ENCODE results near the gene MCF2L. TPM values are rescaled to one million over a fixed set of nuclear protein-coding genes. Genes with fewer than 3 reads are reported as not detected.

MCF2L gene
- polyA plus RNA-seq, 1 donor from 2014 or later, result 88.0 TPM

DNA sequence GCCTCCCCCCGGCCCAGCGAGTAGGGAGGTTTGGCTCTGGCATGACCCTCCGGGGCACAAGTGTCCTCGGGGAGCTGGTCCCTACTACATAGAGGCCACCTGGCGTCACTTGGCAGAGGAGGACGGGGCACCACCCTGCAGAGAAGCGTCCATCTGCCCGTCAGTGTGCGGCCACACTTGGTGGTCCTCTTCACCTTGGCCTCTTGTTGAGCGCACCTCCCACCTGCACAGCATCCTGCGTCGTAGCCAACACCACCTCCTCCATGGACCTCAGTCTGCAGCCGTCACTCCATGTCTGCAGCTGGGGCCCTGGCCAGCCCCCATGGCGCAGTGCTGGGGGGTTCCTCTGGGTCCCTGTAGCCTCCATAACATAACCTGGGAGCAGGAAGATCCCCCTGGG is 35.1 kb downstream of the MCF2L start:
- no peaks in the 10 kb centered on the region for H3K36me3 ChIP-seq (ENCODE audit: insufficient read depth, low read length)
- peaks cover 23% of the 10 kb centered on the region for H3K79me2 ChIP-seq (replicated peaks; ENCODE audit: insufficient read depth, low read length)
- no peaks in the 10 kb centered on the region for H3K27me3 ChIP-seq (ENCODE audit: insufficient read depth, low read depth, low read length)
- H2AFZ ChIP-seq (ENCODE audit: low read depth, low read length), result no peak overlapping the region
- H3K4me3 ChIP-seq (ENCODE audit: low read length), result no peak overlapping the region
- H3K9me3 ChIP-seq (ENCODE audit: low read length), result peaks cover 4% of the 10 kb centered on the region
- TF ChIP-seq RAD21 (conservative IDR thresholded peaks at IDR 0.05) (no peak), MXI1 (conservative IDR thresholded peaks at IDR 0.05; ENCODE audit: poor library complexity, severe bottlenecking) (no peak), EZH2 (IDR thresholded peaks at IDR 0.05; ENCODE audit: borderline replicate concordance, insufficient read depth, low read length, poor library complexity, severe bottlenecking) (no peak), TAF1 (IDR thresholded peaks at IDR 0.05; ENCODE audit: low read depth) (no peak), SMC3 (conservative IDR thresholded peaks at IDR 0.05; ENCODE audit: poor library complexity) (no peak), POLR2AphosphoS5 (IDR thresholded peaks at IDR 0.05) (no peak), EP300 (conservative IDR thresholded peaks at IDR 0.05; ENCODE audit: poor library complexity, severe bottlenecking) (no peak)
- TF ChIP-seq, protein P1, sequence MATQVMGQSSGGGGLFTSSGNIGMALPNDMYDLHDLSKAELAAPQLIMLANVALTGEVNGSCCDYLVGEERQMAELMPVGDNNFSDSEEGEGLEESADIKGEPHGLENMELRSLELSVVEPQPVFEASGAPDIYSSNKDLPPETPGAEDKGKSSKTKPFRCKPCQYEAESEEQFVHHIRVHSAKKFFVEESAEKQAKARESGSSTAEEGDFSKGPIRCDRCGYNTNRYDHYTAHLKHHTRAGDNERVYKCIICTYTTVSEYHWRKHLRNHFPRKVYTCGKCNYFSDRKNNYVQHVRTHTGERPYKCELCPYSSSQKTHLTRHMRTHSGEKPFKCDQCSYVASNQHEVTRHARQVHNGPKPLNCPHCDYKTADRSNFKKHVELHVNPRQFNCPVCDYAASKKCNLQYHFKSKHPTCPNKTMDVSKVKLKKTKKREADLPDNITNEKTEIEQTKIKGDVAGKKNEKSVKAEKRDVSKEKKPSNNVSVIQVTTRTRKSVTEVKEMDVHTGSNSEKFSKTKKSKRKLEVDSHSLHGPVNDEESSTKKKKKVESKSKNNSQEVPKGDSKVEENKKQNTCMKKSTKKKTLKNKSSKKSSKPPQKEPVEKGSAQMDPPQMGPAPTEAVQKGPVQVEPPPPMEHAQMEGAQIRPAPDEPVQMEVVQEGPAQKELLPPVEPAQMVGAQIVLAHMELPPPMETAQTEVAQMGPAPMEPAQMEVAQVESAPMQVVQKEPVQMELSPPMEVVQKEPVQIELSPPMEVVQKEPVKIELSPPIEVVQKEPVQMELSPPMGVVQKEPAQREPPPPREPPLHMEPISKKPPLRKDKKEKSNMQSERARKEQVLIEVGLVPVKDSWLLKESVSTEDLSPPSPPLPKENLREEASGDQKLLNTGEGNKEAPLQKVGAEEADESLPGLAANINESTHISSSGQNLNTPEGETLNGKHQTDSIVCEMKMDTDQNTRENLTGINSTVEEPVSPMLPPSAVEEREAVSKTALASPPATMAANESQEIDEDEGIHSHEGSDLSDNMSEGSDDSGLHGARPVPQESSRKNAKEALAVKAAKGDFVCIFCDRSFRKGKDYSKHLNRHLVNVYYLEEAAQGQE (IDR thresholded peaks at IDR 0.05; ENCODE audit: borderline replicate concordance), result no peak
- TF ChIP-seq, protein P2, sequence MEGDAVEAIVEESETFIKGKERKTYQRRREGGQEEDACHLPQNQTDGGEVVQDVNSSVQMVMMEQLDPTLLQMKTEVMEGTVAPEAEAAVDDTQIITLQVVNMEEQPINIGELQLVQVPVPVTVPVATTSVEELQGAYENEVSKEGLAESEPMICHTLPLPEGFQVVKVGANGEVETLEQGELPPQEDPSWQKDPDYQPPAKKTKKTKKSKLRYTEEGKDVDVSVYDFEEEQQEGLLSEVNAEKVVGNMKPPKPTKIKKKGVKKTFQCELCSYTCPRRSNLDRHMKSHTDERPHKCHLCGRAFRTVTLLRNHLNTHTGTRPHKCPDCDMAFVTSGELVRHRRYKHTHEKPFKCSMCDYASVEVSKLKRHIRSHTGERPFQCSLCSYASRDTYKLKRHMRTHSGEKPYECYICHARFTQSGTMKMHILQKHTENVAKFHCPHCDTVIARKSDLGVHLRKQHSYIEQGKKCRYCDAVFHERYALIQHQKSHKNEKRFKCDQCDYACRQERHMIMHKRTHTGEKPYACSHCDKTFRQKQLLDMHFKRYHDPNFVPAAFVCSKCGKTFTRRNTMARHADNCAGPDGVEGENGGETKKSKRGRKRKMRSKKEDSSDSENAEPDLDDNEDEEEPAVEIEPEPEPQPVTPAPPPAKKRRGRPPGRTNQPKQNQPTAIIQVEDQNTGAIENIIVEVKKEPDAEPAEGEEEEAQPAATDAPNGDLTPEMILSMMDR (IDR thresholded peaks at IDR 0.05; ENCODE audit: poor library complexity, severe bottlenecking), result no peak
- no peaks in the 10 kb centered on the region for H3K9me2 ChIP-seq (ENCODE audit: insufficient read depth, low read length)
- no peak overlapping the region for H3K9ac ChIP-seq (ENCODE audit: low read length)
- no peak overlapping the region for H3K4me2 ChIP-seq (ENCODE audit: low read length)
- no peaks in the 10 kb centered on the region for H4K20me1 ChIP-seq (ENCODE audit: insufficient read depth)
- H3K27ac ChIP-seq (ENCODE audit: low read length), result no peak overlapping the region
- no peaks in the 10 kb centered on the region for H3F3A ChIP-seq (ENCODE audit: insufficient read depth, low read length, poor library complexity, severe bottlenecking)

DNA sequence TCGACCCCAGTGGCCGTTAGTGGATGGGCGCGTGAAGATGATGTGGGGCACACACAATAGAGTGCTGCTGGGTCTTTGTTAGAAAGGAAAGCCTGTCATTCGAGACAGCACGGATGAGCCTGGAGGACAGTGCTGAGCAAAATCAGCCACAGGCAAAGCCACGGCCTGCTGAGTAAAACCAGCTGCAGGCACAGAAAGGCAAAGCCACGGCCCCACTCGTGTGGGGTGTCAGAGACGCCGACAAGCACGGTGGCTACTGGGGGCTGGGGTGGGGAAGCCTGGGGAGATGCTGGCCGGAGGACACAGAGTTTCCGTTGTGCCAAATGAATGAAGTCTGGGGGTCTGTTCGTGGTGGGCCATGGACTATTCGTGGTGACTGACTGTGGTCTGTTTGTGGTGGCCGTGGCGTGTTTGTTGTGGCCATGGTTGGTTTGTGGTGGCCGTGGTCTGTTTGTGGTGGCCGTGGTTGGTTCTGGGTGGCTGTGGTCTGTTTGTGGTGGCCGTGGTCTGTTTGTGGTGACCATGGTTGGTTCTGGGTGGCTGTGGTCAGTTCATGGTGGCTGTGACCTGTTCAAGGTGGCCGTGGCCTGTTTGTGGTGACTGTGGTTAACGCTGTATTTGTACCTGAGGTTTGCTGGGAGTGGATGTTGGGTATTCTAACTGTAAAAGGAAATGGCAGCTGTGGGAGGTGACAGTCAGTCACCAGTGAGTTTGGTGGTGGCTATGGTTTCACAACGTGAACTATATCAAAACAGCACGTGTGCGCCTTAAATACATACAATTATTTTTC is 36.3 kb downstream of the MCF2L start:
- H3K27ac ChIP-seq (ENCODE audit: low read length), result no peak overlapping the region
- H3K9me3 ChIP-seq (ENCODE audit: low read length), result peaks cover 7% of the 10 kb centered on the region
- H3K79me2 ChIP-seq (replicated peaks; ENCODE audit: insufficient read depth, low read length), result peaks cover 23% of the 10 kb centered on the region
- no peaks in the 10 kb centered on the region for H3K9me2 ChIP-seq (ENCODE audit: insufficient read depth, low read length)
- H2AFZ ChIP-seq (ENCODE audit: low read depth, low read length), result no peak overlapping the region
- no peaks in the 10 kb centered on the region for H3K36me3 ChIP-seq (ENCODE audit: insufficient read depth, low read length)
- H3K4me3 ChIP-seq (ENCODE audit: low read length), result no peak overlapping the region
- no peaks in the 10 kb centered on the region for H4K20me1 ChIP-seq (ENCODE audit: insufficient read depth)
- H3K27me3 ChIP-seq (ENCODE audit: insufficient read depth, low read depth, low read length), result no peaks in the 10 kb centered on the region
- no peaks in the 10 kb centered on the region for H3F3A ChIP-seq (ENCODE audit: insufficient read depth, low read length, poor library complexity, severe bottlenecking)
- TF ChIP-seq, protein P2 (IDR thresholded peaks at IDR 0.05; ENCODE audit: poor library complexity, severe bottlenecking), result no peak
- TF ChIP-seq TAF1 (IDR thresholded peaks at IDR 0.05; ENCODE audit: low read depth) (no peak), EZH2 (IDR thresholded peaks at IDR 0.05; ENCODE audit: borderline replicate concordance, insufficient read depth, low read length, poor library complexity, severe bottlenecking) (no peak)
- no peak overlapping the region for H3K9ac ChIP-seq (ENCODE audit: low read length)
- H3K4me2 ChIP-seq (ENCODE audit: low read length), result no peak overlapping the region

All from neural cell (in vitro differentiated cells).